ENCODE data around the gene SH3BP1.

DNA sequence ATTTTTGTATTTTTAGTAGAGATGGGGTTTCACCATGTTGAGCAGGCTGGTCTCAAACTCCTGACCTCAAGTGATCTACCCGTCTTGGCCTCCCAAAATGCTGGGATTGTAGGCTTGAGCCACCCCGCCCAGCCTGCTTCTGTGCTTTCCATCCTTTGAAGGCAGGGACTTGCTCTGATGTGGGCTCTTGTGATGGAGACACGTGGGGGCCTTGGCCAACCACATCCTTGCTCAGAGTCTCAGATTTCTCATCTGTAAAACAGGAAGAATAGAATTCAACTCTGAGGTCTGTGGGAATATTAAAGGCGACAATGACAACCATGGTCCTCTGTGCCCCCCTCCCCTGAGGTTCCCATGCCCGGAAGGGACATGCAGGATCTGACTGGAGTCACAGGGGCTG, 34.6 kb upstream of the SH3BP1 start:
- TF ChIP-seq PREB (CRISPR knock-in tag; IDR thresholded peaks at IDR 0.05) (no peak), CTCF (CRISPR knock-in tag; IDR thresholded peaks at IDR 0.05) (no peak), HCFC1 (IDR thresholded peaks at IDR 0.05; ENCODE audit: low read depth, low read length) (no peak), ZNF282 (IDR thresholded peaks at IDR 0.05; ENCODE audit: partially characterized antibody) (no peak), RELA (CRISPR knock-in tag; IDR thresholded peaks at IDR 0.05) (no peak), TARDBP (CRISPR knock-in tag; IDR thresholded peaks at IDR 0.05) (no peak), NR3C1 (CRISPR knock-in tag; IDR thresholded peaks at IDR 0.05) (no peak), RNF2 (conservative IDR thresholded peaks at IDR 0.05; ENCODE audit: low read depth) (no peak), ZNF274 (CRISPR knock-in tag; IDR thresholded peaks at IDR 0.05) (no peak), SETDB1 (CRISPR knock-in tag; IDR thresholded peaks at IDR 0.05; ENCODE audit: borderline replicate concordance) (no peak)
- TF ChIP-seq, protein P1, sequence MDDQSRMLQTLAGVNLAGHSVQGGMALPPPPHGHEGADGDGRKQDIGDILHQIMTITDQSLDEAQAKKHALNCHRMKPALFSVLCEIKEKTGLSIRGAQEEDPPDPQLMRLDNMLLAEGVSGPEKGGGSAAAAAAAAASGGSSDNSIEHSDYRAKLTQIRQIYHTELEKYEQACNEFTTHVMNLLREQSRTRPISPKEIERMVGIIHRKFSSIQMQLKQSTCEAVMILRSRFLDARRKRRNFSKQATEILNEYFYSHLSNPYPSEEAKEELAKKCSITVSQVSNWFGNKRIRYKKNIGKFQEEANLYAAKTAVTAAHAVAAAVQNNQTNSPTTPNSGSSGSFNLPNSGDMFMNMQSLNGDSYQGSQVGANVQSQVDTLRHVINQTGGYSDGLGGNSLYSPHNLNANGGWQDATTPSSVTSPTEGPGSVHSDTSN (CRISPR knock-in tag; IDR thresholded peaks at IDR 0.05; ENCODE audit: borderline replicate concordance): no peak

Data from HepG2 (cell line).